GM21447 (cell line): Measurements from ENCODE around the gene NFKBIZ.

ENCODE experiments used
- ATAC-seq: cut with Tn5 transposase; IDR thresholded peaks from one replicate; pipeline ENCODE4 v1.9.1; 2021; ENCODE audit not compliant: unreplicated experiment

Gene NFKBIZ, protein sequence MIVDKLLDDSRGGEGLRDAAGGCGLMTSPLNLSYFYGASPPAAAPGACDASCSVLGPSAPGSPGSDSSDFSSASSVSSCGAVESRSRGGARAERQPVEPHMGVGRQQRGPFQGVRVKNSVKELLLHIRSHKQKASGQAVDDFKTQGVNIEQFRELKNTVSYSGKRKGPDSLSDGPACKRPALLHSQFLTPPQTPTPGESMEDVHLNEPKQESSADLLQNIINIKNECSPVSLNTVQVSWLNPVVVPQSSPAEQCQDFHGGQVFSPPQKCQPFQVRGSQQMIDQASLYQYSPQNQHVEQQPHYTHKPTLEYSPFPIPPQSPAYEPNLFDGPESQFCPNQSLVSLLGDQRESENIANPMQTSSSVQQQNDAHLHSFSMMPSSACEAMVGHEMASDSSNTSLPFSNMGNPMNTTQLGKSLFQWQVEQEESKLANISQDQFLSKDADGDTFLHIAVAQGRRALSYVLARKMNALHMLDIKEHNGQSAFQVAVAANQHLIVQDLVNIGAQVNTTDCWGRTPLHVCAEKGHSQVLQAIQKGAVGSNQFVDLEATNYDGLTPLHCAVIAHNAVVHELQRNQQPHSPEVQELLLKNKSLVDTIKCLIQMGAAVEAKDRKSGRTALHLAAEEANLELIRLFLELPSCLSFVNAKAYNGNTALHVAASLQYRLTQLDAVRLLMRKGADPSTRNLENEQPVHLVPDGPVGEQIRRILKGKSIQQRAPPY

DNA sequence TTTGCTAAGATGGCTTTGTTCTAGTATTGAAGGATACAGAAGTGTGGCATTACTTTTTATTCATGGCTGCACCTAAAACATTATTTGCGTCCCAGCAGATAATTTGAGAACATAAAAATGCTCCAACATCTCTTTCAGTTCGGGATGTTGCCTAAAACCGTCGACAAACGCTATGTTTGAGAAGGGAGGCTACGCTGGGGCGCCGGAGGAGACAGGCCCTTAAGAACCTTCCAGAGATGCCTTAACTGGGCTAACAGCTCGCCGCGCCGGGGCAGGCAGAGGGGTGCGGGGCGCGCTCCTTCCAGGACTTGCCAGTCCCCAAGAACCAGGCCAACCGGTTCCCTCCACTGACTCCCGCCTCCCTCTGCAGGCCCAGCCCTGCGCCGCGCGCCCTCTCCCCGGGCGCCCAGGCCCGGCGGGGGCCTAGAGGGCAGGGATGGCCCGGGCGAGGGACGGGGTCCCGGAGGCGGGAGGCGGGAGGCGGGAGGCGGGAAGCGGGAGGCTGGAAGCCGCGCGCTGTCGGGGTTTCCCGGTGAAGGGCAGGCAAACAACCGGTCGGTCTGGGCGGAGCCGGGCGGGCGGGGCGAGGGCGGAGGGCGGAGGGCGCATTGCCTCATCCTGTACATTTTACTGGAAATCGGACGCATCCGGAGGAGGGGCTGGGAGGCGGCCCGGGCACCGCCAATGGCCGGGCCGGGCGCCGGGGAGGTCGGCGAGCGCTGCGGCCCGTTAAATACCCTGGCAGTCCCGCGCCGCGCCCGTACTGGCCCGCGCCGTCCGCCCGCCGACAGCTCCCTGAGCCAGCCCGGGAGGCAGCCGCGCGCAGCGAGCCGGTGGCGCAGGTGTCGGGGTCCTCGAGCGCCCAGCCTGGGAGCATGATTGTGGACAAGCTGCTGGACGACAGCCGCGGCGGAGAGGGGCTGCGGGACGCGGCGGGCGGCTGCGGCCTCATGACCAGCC, at the start of gene NFKBIZ:
NFKBIZ (plus strand) TSS at position 761 of the 960 bp plus-strand sequence; CDS start at position 876, 115 bp downstream.
- ATAC-seq: peak; percentile 70

DNA sequence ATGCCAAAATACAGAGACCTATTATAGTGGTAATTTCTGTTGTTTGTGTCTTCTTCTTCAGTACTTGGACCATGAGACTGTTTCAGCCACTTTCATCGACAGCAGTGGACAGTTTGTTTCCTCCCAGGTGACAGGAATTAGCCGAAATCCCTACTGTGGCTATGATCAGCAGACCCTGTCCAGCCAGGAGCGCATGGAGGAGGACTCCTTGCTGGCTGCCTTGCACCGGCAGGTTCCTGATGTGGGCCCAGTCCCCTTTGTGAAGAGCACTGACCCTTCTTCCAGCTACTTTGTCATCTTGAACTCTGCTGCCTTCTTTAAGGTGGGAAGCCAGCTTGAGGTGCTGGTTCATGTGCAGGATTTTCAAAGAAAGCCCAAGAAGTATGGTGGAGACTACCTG, 48.1 kb upstream of the NFKBIZ start:
- no peak for ATAC-seq

DNA sequence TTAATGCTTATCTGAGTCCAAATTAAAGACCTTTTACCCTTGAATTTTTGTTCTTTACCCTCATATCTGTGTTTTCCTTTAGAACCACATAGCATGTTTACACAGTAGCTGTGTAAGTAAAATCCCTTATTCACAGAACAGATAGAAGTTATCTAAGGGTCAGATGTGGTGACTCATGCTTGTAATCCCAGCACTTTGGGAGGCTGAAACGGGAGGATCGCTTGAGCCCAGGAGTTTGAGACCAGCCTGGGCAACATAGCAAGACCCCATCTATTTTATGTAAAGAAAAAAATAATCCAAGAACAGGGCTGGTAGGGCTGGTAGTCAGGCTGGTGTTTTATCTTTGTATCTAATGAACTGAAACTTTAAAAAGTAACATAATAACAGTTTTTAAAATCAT, 47.1 kb upstream of the NFKBIZ start:
- no peak for ATAC-seq

DNA sequence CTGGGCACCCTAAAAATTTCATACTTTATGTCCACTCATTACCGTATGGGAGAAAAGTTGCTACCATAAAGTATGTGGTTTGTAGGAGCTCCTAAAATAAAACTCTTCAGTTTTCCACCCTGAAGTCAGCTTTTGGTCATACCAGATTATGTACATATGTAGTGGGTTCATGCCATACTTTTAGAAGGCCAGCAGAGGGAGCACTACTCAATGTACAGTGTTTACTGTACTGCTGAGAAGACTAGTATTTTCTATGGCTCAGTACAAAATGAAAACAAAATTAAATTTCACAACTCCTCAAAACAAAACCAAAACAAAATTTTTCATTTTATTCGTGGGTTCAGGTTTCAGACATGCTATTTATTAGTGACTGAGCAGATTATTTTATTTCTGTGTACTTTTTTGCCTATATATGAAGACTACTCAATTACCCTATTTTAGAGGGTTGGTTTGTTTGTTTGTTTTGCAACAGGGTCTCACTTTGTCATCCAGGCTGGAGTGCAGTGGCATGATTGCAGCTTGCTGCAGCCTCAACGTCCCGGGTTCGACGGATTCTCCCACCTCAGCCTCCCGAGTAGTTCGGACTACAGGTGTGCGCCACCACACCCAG, 46.0 kb upstream of the NFKBIZ start:
- ATAC-seq: peak; percentile 96

DNA sequence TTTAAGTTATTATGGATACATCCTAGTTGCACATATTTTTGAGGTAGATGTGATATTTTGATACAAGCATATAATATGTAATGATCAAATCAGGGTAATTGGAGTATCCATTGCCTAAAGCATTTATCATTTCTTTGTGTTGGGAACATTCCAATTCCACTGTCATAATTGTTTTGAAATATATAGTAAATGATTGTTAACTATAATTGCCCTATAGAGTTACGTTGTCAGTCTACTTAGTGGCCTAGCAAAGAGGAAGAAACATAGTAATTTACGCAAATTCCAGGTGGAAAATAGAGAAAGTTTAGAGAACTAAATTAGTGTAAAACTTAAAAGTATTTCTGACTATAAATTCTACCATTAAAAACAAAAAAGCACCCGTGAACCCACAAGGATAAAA, 45.4 kb upstream of the NFKBIZ start:
- no peak for ATAC-seq

DNA sequence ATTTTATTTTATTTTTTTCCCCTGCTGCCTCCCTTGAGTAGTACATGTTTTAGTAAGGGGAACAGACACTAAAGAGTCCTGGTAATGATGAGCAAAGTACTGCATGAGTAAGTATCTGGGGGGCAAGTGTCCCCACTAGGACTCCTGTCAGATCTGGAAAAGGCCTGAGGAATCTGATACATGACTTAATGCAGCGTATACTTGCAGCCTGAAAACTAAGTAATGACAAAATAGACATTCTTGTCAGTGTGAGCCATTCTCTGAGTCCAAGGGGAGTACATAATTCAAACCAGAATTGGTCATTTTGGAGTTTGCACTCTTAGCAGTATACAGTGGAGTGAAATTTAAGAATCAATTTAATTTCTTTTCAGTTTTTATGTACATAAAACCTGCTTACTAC, 42.8 kb upstream of the NFKBIZ start:
- ATAC-seq: no peak

DNA sequence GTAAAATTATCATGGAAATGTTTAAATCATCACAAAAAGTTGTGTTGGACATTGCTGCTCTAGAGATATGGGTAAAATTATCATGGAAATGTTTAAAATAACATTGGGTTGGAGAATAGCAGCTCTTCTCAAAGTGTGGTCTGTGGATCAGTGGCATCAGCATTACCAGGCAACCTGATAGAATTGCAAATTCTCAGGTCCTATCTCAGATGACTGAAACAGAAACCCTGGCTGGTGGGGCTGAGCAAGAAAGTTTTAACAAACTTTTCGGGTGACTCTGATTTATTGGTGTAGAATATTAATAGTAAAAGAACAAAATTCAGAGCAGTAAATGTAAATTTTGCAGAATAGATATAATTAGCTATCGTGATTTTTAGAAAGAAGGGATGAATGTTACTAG, 41.4 kb upstream of the NFKBIZ start:
- ATAC-seq: peak; percentile 66

DNA sequence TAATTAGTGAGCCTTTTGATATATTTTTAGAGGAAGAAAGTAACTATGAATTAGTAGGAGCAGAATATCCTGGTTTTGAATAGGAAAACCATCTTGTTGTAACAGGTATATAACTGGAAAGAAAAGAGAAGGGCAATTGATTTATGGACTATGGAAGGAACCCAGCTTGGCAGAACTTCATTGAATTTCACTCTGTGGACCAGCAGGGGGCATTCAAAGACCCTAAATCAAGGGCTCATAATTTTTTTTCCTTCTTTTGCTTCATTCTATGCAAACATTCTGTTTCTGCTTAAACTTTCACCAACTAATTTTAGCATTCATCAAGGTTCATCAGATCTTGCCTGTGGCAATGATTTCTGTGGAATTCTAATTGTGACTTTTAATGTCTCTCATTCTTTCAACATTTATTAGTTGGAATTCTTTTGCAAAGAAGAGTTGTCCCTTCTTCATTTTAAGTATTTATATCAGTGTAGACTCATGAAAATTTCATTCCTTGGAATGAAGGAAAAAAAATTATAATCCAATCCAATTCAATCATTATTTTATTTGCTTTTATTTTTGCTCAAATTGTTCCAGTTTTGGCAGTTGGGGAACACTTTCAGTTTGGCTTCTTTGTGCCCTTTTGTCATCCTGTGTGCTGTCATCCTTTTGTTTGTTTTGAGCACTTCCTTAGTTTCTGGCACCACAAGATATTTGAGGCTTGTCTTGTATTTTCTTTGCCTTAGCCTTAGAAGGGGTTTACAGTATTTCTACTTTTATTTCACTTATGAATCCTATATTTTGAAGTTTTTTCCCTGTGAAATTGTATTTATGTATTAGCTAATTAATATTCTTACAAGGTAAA, 39.9 kb upstream of the NFKBIZ start:
- no peak for ATAC-seq

DNA sequence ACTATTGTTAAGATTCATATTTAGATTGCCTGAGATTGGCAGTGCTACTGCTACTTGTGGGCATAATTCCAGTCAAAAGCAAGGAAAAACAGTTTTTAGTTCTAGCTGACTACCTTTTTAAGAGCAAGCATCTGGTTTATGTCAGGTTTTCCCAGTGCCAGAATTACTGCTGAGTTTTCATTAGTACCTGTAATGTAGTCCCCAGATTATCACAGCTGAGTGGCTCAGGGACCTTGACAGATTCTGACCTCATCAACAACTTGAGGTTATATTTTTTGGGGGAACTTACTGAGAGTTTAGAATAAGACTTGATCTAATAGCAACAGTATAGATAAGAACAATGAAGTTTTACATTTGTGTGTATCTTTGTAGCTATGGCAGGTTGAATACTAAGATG, 39.3 kb upstream of the NFKBIZ start:
- ATAC-seq: no peak

DNA sequence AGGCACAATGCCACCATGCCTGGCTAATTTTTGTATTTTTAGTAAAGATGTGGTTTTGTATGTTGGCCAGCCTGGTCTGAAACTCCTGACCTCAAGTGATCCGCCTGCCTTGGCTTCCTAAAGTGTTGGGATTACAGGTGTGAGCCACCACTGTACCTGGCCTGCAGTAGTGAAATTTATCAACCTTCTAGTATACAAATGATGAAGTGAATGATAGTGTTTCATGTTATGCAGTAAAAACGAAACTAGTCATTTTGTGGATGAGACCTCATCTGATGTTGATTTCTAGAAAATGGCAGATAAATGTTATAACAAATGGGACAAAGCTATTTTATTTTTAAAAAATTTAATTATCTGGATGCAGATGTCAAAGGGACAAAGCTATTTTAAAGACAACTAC, 37.4 kb upstream of the NFKBIZ start:
- no peak for ATAC-seq

DNA sequence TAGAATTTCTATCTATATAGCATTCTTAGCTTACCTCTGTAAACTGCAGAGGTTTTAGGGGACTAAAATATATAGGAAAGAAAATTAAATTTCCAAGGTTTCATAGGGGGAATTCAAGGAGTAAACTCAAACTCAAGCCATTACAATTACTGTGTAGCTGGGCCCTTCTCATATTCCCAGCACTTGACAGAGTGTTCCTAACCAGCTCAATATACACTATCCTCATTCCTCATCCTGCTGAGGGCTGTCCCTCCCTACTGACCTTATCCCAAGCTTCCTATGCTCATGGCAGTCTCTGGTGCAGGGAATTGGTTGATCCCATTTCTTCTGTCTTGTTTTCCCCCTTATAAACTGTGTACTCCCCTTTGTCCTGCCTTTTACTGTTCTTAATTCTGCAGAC, 36.4 kb upstream of the NFKBIZ start:
- no peak for ATAC-seq

DNA sequence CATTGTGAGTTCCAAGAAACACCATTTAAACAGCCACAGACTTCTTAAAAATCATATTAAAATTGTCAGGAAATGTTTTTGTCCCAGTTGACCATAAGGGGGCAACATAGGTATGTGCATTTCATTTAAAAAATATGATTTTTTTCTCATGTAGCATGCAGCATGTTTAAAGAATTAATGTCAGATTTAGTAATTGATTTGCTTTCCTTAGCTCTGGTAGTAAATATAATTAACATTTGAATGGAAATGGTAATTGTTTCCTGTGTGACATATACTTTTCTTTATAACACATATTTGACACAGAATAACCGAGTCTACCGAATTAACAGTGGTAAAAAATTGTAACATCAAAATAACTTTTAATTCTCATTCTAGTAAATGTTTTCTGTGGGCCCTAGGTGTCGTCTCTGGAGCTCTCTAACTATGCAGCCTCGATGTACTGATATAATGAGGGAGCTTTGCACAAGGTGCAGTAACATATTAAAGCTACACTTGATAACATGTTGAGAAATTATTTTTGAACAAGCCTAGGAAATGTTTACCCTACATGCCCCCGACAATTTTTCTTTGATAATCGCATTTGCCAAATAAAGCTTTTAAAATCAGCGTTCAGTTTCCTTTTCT, 35.4 kb upstream of the NFKBIZ start:
- no peak for ATAC-seq

DNA sequence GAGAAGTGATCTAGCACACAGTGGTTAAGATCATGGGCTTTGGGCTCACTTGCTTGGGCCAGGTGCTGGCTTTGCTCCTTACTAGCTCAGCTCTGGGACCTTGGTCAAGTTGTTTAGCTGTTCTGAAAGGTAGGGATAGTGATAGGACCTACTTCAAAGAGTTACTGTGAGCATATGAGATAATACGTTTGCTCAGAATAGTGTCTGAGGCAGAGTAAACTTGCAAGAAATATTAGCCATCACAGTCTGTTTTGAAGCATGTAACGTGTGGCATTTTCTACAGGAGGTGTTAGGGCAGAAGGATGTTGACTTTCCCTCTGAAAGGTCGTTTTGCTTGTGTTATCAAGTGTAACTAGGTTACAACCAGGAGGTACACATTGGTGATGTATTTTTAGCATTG, 34.5 kb upstream of the NFKBIZ start:
- no peak for ATAC-seq

DNA sequence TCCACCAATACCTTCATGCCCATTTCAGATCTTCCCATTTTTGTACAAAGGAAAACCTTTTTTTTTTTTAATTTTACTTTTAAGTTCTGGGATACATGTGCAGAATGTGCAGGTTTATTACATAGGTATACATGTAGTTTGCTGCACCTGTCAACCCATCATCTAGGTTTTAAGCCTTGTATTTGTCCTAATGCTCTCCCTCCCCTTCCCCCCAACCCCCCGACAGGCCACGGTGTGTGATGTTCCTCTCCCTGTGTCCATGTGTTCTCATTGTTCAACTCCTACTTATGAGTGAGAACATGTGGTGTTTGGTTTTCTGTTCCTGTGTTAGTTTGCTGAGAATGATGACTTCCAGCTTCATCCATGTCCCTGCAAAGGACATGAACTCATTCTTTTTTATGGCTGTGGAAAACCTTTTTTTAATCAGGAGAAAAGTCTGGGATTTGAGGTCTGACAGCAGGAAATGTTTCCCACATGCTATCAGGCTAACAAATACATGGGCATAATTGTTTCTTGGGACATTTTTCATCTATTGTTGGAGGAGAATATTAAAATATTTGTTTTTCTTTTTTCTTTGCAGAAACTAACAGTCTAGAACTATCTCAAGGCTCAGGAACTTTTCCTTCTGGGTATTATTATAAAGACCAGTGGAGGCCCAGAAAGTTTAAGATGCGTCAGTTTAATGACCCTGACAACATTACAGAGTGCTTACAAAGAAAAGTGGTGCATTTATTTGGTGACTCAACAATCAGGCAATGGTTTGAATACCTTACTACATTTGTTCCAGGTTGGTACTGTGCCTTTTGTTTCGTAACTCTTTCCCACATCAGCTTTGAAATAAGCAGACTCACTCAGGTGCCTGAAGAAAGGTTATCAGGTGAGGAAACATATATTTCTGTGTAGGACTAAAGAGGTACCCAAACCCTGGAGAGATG, 32.8 kb upstream of the NFKBIZ start:
- ATAC-seq: no peak

DNA sequence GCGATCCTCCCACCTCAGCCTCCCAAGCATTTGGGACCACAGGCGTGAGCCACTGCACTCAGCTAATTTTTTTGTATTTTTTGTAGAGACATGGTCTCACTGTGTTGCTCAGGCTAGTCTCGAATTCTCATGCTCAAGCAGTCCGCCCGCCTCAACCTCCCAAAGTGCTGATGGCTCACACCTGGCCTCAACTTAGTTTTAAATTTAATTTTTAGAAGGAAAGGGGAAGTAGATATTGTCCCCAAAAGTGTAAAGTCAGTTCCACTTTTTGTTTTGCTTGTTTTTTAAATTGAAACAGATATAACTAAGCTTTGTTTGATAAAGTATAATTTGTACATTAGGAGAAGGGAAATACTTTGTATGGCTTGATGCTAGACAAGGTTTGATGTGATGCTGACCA, 31.3 kb upstream of the NFKBIZ start:
- ATAC-seq: no peak

DNA sequence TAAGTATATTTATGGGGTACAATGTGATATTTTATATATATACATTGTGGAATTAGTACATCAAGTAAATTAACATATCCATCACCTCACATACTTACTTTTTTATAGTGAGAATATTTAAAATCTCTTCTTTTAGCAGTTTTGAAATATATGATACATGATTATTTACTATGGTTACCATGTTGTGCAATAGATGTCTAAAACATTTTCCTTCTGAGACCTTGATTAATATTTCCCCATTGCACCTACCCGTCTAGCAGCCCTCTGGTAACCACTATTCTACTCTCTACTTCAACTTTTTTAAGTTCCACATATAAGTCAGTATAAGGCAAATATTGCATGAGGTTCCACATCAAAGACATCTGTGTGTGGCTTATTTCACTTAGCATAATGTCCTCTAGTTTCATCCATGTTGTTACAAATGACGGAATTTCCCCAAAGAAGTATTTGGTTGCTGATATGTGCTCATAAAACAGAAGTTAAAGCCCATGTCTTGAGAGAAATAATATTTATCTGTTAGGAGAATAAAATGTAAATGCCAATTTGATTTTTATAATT, 29.6 kb upstream of the NFKBIZ start:
- no peak for ATAC-seq

DNA sequence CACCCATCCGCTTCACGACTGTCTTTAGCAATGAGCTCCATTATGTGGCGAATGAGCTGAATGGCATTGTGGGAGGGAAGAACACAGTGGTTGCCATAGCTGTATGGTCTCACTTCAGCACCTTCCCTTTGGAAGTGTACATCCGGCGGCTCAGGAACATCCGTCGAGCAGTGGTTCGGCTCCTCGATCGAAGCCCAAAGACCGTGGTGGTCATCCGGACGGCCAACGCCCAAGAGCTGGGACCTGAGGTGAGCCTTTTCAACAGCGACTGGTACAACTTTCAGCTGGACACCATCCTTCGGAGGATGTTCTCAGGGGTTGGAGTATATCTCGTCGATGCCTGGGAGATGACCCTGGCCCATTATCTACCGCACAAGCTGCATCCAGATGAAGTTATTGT, 27.8 kb upstream of the NFKBIZ start:
- ATAC-seq: no peak

DNA sequence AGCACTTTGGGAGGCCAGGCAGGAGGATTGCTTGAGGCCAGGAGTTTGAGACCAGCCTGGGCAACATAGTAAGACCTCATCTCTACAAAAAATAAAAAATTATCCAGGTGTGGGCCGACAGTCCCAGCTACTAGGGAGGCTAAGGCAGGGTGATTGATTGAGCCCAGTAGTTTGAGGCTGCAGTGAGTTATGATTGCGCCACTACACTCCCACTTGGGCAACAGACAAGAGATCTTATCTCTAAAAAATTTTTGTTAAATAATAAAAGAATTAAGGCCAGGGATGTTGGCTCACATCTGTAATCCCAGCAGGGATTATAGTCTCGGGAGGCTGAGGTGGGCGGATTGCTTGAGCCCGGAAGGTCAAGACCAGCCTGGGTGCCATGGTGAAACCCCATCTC, 25.8 kb upstream of the NFKBIZ start:
- ATAC-seq: no peak
